Measurements from ENCODE around the gene PRDM16.

PRDM16 gene

DNA sequence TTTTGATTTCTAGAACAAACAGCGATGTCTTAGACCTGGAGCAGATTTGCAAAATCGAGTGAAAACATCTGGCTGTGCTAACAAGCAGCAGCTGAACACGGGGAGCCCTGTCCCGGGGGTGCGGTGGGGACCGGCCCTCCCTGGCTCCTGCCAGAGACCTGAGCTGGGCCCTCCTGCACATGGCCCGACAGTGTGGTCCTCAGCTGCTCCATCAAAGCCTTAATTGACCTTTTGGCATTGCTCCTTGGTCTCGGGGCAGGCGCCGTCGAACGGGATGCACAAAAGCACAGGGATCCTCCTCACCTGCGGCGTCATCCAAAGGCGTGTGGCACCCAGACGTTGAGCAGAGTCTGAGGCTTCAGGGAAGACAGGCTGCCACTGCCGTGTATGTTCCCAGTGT, 73.2 kb downstream of the PRDM16 start:
- no peaks in the 10 kb centered on the region for H3K9me3 ChIP-seq (ENCODE audit: severe bottlenecking)
- TF ChIP-seq, protein P1, sequence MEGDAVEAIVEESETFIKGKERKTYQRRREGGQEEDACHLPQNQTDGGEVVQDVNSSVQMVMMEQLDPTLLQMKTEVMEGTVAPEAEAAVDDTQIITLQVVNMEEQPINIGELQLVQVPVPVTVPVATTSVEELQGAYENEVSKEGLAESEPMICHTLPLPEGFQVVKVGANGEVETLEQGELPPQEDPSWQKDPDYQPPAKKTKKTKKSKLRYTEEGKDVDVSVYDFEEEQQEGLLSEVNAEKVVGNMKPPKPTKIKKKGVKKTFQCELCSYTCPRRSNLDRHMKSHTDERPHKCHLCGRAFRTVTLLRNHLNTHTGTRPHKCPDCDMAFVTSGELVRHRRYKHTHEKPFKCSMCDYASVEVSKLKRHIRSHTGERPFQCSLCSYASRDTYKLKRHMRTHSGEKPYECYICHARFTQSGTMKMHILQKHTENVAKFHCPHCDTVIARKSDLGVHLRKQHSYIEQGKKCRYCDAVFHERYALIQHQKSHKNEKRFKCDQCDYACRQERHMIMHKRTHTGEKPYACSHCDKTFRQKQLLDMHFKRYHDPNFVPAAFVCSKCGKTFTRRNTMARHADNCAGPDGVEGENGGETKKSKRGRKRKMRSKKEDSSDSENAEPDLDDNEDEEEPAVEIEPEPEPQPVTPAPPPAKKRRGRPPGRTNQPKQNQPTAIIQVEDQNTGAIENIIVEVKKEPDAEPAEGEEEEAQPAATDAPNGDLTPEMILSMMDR (IDR thresholded peaks at IDR 0.05; ENCODE audit: low read depth, low read length): no peak
- H3K27me3 ChIP-seq (ENCODE audit: insufficient read depth, low read depth, severe bottlenecking): no peaks in the 10 kb centered on the region
- H3K4me3 ChIP-seq (ENCODE audit: low read depth, low read length): no peak overlapping the region
- no peaks in the 10 kb centered on the region for H3K36me3 ChIP-seq
- no peak for DNase-seq
- no peak overlapping the region for H3K27ac ChIP-seq

DNA sequence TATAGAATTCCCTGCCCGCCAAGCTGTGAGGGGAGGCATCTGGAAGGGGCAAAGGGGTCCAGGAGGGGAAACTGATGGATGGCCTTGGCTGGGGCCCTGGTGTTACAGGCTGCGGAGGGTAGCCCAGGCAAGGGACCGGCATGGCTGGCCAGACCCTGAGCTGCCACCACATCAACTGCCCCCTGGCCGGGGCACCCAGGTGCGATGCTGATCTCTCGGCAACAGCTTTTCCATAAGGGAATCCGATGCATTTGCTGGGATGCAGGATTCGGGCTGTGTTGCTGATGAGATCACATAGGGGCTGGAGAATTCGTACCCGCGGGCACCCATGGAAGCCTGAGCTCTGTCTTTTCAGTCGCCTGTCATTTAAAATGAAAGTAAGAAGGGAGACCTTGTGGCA, 73.7 kb downstream of the PRDM16 start:
- Histone ChIP-seq H3K4me3 (ENCODE audit: low read depth, low read length) (no peak overlapping the region), H3K27ac (no peak overlapping the region), H3K36me3 (no peaks in the 10 kb centered on the region), H3K27me3 (ENCODE audit: insufficient read depth, low read depth, severe bottlenecking) (no peaks in the 10 kb centered on the region), H3K9me3 (ENCODE audit: severe bottlenecking) (no peaks in the 10 kb centered on the region)
- TF ChIP-seq, protein P1 (IDR thresholded peaks at IDR 0.05; ENCODE audit: low read depth, low read length): no peak
- no peak for DNase-seq

- Histone ChIP-seq H3K9me3 (ENCODE audit: severe bottlenecking) (no peaks in the 10 kb centered on the region), H3K27ac (no peak overlapping the region), H3K4me3 (ENCODE audit: low read depth, low read length) (no peak overlapping the region), H3K27me3 (ENCODE audit: insufficient read depth, low read depth, severe bottlenecking) (no peaks in the 10 kb centered on the region), H3K36me3 (no peaks in the 10 kb centered on the region)
- TF ChIP-seq, protein P1 (IDR thresholded peaks at IDR 0.05; ENCODE audit: low read depth, low read length): no peak
- DNase-seq: no peak
Observed at GRCh38 chr1:3145532-3146325, 76.7 kb downstream of the PRDM16 start.

GRCh38 chr1:3146458-3146857, 77.5 kb downstream of the PRDM16 start:
- no peaks in the 10 kb centered on the region for H3K27me3 ChIP-seq (ENCODE audit: insufficient read depth, low read depth, severe bottlenecking)
- no peak for DNase-seq
- no peaks in the 10 kb centered on the region for H3K9me3 ChIP-seq (ENCODE audit: severe bottlenecking)
- no peaks in the 10 kb centered on the region for H3K36me3 ChIP-seq
- no peak overlapping the region for H3K27ac ChIP-seq
- TF ChIP-seq, protein P1 (IDR thresholded peaks at IDR 0.05; ENCODE audit: low read depth, low read length): no peak
- H3K4me3 ChIP-seq (ENCODE audit: low read depth, low read length): no peak overlapping the region

DNA sequence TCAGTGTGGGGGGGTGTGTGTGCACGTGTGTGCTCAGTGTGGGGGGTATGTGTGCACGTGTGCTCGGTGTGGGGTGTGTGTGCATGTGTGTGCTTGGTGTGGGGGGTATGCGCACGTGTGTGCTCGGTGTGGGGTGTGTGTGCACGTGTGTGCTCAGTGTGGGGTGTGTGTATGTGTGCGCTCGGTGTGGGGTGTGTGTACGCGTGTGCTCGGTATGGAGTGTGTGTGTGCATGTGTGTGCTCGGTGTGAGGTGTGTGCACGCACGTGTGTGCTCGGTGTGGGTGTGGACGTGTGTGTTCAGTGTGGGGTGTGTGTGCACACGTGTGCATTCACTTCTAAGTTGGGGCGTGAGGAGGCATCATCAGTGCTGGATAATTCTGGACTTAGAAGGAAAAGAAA, 77.9 kb downstream of the PRDM16 start:
- no peak overlapping the region for H3K27ac ChIP-seq
- no peak overlapping the region for H3K4me3 ChIP-seq (ENCODE audit: low read depth, low read length)
- H3K27me3 ChIP-seq (ENCODE audit: insufficient read depth, low read depth, severe bottlenecking): no peaks in the 10 kb centered on the region
- no peaks in the 10 kb centered on the region for H3K36me3 ChIP-seq
- H3K9me3 ChIP-seq (ENCODE audit: severe bottlenecking): no peaks in the 10 kb centered on the region
- DNase-seq: no peak
- TF ChIP-seq, protein P1 (IDR thresholded peaks at IDR 0.05; ENCODE audit: low read depth, low read length): no peak

DNA sequence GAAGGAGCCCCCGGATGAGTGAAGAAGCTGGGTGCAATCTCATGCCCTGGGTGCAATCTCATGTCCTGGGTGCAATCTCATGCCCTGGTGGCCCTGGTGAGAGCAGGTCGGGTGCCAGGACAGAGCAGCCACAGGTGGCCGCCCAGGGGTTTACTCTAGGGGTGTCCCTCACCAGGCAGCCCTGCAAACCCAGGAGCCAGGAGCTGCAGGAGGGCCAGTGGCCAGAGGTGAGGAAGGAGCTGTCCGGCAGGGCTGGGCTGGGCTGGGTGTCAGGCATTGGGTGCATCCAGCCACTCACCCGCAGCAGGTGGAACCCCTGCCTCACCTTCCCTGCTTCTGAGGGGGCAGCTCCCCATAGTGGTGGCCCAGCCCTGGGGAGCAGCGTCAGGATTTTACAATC, 79.2 kb downstream of the PRDM16 start:
- TF ChIP-seq, protein P1 (IDR thresholded peaks at IDR 0.05; ENCODE audit: low read depth, low read length): no peak
- no peaks in the 10 kb centered on the region for H3K27me3 ChIP-seq (ENCODE audit: insufficient read depth, low read depth, severe bottlenecking)
- H3K4me3 ChIP-seq (ENCODE audit: low read depth, low read length): no peak overlapping the region
- H3K36me3 ChIP-seq: no peaks in the 10 kb centered on the region
- H3K9me3 ChIP-seq (ENCODE audit: severe bottlenecking): no peaks in the 10 kb centered on the region
- DNase-seq: no peak
- no peak overlapping the region for H3K27ac ChIP-seq

Measured in WERI-Rb-1 (cell line).